KOPT-K1 (cell line): ENCODE results near the gene INSC.

Source experiments
- H3K27ac ChIP-seq: fragments of 200-600 bp; sonication (generic); 2 replicates; pipeline ENCODE4 v1.5.1; 2016; ENCODE audit warnings: antibody characterized with exemption, mild to moderate bottlenecking, low read depth, low read length; ENCODE audit not compliant: poor library complexity, severe bottlenecking
- H3K36me3 ChIP-seq: fragments of 200-600 bp; sonication (generic); 2 replicates; pipeline ENCODE4 v1.5.1; 2017; ENCODE audit warnings: antibody characterized with exemption, mild to moderate bottlenecking, low read length, moderate library complexity; ENCODE audit not compliant: insufficient read depth
- H3K9me3 ChIP-seq: fragments of 200-600 bp; sonication (generic); 2 replicates; pipeline ENCODE4 v1.5.1; 2017; ENCODE audit warnings: antibody characterized with exemption, low read length, mild to moderate bottlenecking; ENCODE audit not compliant: insufficient read depth, poor library complexity, severe bottlenecking

The INSC gene

GRCh38 chr11:15150507-15150906 is 35.8 kb downstream of the INSC start:
- Histone ChIP-seq H3K9me3 (no peaks in the 10 kb centered on the region), H3K27ac (no peak overlapping the region), H3K36me3 (no peaks in the 10 kb centered on the region)

DNA sequence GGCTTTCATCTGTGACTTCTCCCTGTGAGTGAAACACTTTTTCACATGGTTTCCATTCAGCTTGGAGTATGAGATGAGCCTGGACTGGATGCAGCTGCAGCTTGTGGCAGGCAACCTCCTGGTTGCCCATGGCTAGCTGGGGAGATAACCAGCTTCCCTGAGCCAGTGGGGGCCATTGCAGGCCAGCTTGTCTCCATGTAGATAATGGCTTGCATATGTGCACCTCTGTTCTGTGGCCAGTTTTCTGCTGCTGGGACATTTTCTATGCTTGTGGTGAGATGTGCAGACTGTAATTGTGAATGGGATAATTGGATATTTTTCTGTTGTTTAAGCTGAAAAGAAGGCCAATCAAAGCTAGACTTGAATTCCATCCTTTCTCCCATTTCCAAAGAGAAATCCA is 38.5 kb downstream of the INSC start:
- Histone ChIP-seq H3K9me3 (no peaks in the 10 kb centered on the region), H3K27ac (no peak overlapping the region), H3K36me3 (no peaks in the 10 kb centered on the region)

- Histone ChIP-seq H3K27ac (no peak overlapping the region), H3K36me3 (no peaks in the 10 kb centered on the region), H3K9me3 (no peaks in the 10 kb centered on the region)
Observed at GRCh38 chr11:15157181-15157580, 42.5 kb downstream of the INSC start.

GRCh38 chr11:15157606-15158137 is 42.9 kb downstream of the INSC start:
- Histone ChIP-seq H3K9me3 (no peaks in the 10 kb centered on the region), H3K36me3 (no peaks in the 10 kb centered on the region), H3K27ac (no peak overlapping the region)

- Histone ChIP-seq H3K27ac (no peak overlapping the region), H3K9me3 (no peaks in the 10 kb centered on the region), H3K36me3 (no peaks in the 10 kb centered on the region)
Observed at GRCh38 chr11:15158351-15159015, 43.8 kb downstream of the INSC start.

- no peaks in the 10 kb centered on the region for H3K9me3 ChIP-seq
- H3K27ac ChIP-seq: no peak overlapping the region
- no peaks in the 10 kb centered on the region for H3K36me3 ChIP-seq
Observed at GRCh38 chr11:15159085-15159484, 44.4 kb downstream of the INSC start.

DNA sequence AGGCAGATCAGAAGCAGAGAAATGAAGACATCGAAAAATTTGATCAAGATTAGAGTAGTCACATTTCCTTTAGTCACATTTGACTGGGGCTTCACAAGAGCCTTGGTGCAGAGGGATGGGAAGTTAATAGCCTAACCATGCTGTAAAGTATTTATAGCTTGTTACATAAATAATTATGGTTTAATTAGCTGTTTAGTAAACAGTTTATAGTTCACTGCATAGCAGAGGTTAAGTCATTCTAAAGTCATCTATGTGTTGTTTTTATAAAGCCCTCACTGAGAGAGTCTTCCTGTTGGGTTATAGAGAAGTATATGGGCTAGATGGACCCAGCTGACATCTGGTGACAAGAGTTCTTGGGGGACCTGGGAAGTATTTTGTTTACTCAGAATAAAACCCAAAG is 47.1 kb downstream of the INSC start:
- no peaks in the 10 kb centered on the region for H3K9me3 ChIP-seq
- no peak overlapping the region for H3K27ac ChIP-seq
- no peaks in the 10 kb centered on the region for H3K36me3 ChIP-seq

DNA sequence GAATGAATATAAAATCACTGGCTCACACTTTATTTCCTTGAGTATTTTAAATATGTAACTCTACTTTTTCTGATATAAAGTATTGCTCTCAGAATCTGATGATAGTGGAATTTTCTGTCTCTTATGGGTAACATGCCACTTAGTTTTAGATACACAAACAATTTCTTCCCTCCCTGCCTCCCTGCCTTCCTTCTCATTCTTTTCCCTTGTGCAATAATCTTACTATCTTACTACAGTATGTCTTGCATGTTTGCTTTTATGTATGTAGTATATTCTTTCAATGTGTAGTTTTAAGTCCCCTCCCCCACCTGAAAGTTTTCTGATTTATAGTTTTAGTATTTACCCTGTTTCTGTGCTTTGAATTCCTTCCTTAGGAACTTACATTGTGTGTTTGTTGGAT is 48.4 kb downstream of the INSC start:
- Histone ChIP-seq H3K36me3 (no peaks in the 10 kb centered on the region), H3K9me3 (no peaks in the 10 kb centered on the region), H3K27ac (no peak overlapping the region)

GRCh38 chr11:15166204-15166603 is 51.5 kb downstream of the INSC start:
- H3K27ac ChIP-seq: no peak overlapping the region
- H3K36me3 ChIP-seq: no peaks in the 10 kb centered on the region
- no peaks in the 10 kb centered on the region for H3K9me3 ChIP-seq

DNA sequence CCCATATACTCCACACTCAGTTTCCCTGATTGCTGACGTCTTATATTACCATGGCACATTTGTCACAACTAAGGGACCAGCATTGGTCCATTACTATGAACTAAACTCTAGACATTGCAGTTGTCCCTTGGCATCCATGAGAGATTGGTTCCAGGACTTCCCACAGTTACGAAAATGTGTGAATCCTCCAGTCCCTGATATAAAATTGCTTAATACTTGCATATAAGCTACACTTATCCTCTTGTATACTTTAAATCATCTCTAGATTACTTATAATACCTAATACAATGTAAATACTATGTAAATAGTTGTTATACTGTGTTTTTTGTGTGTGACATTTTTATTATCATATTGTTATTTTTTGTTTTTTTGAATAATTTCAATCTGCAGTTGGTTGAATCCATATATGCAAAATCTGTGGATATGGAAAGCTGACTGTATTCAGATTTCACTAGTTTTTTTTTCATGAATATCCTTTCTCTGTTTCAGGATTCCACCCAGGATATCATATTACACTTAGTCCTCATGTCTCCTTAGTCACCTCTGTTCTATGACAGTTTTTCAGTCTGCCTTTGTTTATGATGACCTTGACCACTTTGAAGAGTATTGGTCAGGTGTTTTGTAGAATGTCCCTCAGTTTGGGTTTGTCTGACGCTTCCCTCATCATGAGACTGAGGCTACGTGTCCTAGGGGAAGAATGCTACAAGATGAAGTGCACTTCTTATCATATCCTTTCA is 55.3 kb downstream of the INSC start:
- H3K36me3 ChIP-seq: no peaks in the 10 kb centered on the region
- H3K27ac ChIP-seq: no peak overlapping the region
- no peaks in the 10 kb centered on the region for H3K9me3 ChIP-seq

DNA sequence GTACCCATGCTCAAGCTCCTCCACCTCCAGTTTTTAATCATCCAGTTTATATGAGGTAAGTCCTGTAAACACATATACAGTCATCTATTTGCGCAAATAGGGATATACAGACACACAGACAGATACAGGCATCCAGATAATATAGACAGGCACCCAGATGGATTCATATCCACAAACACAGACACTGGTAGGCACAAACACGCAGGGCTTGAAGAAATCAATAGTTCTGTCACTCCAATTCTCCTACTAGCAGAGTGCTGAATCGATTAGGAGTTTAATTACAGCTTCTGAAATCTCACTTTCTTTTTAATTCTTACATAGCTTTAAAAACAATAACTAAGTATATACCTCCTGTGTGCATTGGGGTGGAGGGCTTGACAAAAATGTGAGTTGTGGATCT is 56.0 kb downstream of the INSC start:
- Histone ChIP-seq H3K9me3 (no peaks in the 10 kb centered on the region), H3K27ac (no peak overlapping the region), H3K36me3 (no peaks in the 10 kb centered on the region)

GRCh38 chr11:15171956-15172355 is 57.2 kb downstream of the INSC start:
- Histone ChIP-seq H3K9me3 (no peaks in the 10 kb centered on the region), H3K36me3 (no peaks in the 10 kb centered on the region), H3K27ac (no peak overlapping the region)

- H3K27ac ChIP-seq: no peak overlapping the region
- no peaks in the 10 kb centered on the region for H3K9me3 ChIP-seq
- H3K36me3 ChIP-seq: no peaks in the 10 kb centered on the region
Observed at GRCh38 chr11:15175831-15176230, 61.1 kb downstream of the INSC start.

DNA sequence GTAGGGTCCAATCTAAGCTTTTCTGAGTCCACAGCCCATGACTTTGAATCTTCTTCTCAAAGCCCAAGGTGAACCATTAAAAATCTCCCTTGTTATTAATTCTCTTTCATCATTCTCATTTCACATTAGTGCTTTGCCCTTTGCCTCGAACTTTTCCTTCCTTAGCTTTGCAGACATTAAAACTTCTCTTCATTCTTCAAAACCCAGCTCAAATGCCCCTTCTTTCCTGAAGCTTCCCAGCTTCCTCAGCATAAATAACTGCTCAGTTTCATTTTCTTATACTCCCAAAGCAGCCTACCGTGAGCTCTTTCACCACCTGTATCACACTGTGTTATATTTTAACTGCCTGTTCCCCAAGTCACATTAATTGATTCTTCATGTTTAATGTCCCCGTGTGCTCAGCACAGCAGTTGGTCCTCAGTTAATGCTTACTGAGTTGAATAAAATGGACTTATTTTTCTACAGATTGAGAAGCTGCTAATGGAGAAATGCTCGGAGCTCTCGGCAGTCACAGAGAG is 62.0 kb downstream of the INSC start:
- no peaks in the 10 kb centered on the region for H3K9me3 ChIP-seq
- H3K27ac ChIP-seq: no peak overlapping the region
- H3K36me3 ChIP-seq: no peaks in the 10 kb centered on the region

DNA sequence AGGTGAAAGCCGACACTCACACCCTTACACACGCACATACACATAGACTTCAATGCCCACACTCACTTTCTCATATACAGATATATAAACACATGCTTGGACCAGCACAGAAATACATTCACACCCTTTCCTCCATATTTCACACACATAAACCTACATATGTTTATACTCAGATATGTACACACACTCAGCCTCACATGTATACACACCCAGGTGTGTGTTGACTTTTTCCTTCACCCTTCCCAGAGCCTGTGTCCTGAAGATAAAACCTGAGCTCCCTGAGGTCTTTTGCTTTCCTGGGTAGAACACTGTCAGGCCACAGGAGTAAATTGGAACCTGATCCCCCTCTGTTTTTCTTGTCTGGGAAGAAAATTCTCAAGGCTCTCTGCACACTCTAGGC is 62.8 kb downstream of the INSC start:
- Histone ChIP-seq H3K9me3 (no peaks in the 10 kb centered on the region), H3K36me3 (no peaks in the 10 kb centered on the region)

DNA sequence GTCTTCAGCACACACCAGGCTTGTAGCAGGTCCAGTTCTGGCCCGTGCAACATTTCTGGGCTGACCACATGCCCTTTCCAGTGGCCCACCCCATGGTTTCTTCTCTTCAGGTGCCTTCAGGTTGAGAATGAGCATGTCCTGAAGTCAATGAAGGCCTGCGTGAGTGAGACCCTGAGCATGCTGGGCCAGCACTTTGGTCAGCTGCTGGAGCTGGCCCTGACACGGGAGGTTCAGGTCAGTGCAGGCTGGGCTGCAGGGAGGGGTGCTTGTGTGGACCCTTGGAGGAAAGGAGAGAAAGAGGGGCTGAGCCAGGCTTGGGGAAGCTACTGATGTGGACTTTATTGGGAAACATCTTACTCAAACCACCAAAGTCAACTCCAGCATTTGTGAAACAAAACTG is 63.5 kb downstream of the INSC start:
- Histone ChIP-seq H3K27ac (no peak overlapping the region), H3K9me3 (no peaks in the 10 kb centered on the region), H3K36me3 (no peaks in the 10 kb centered on the region)

More for the DNA sequence above, 62.8 kb downstream of the INSC start:
- no peak overlapping the region for H3K27ac ChIP-seq
